Measurements from ENCODE around the gene THRB. TPM values are rescaled to one million over a fixed set of nuclear protein-coding genes. Genes with fewer than 3 reads are reported as not detected.
A peak's percentile ranks its signal among the peaks of the same experiment; 100 is the strongest.

The THRB gene
- total RNA-seq, 1 donor from 2014 or later = 32.8 TPM

DNA sequence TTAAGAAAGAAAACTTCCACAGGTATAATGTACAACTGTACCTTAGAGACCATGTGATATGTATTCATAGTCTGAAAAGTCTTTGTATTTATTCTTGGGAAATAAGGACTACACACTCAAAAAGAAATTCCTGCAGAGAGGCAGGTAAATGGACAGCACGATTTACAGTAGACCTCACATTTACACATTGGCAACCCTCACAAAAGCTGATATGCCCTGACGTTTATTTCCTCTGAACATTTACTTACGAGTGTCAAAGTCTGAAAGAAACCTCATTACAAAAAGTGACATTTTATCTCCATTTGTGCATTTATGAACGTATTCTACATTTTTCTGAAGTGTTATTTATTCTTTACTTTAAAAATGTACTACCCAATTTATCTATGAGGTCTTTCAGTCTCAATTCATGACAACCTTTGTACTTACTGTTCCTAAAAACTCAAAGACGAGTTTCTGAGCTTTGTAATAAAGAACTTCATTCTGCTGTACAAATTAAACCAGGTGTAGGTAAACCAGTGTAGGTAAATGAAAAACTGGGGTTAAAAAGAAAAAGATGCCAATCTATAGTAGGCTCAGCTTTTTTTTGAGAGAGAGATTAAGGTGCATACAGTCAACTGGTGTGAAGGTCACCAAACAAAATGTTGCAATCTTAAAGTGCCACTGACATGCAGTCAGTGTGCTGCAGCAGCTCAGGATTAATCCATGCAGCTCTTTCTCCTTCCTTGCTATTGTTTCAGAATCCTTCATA, 44.3 kb downstream of the THRB start:
- TF ChIP-seq CTCF (IDR thresholded peaks at IDR 0.05; ENCODE audit: borderline replicate concordance) = no peak
- Histone ChIP-seq H3K27ac (replicated peaks) (peak overlapping the region; percentile 55), H3K36me3 (no peaks in the 10 kb centered on the region), H3K4me1 (peaks cover 40% of the 10 kb centered on the region), H3K4me3 (peak overlapping the region; percentile 40), H3K9me3 (replicated peaks) (no peaks in the 10 kb centered on the region), H3K27me3 (ENCODE audit: low read depth) (no peaks in the 10 kb centered on the region)
- no peak for DNase-seq
- intact Hi-C loops (cut with micrococcal nuclease) = no loop called here

- Histone ChIP-seq H3K4me1 (peaks cover 46% of the 10 kb centered on the region), H3K27ac (replicated peaks) (no peak overlapping the region)
- intact Hi-C loops (cut with micrococcal nuclease) = no loop called here
Observed at GRCh38 chr3:24447836-24448235, 46.8 kb downstream of the THRB start.

DNA sequence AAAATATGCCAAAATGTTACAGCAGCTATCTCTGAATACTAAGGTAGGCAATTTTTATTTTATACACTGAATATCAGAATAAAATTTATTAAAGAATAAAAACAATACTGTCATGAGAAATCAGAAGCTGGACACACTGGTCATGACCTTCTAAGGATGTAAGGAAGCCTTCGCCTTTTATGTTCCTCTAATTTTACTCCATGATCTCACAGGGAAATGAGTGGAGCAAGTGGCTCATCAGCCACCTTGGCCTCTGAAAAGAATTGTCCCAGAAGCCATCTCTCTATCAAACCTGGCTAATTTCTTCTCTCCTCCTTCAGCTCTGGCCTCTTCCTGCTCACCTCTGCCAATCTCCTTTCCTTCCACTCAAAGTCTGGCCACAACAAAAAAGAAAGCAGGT, 48.6 kb downstream of the THRB start:
- no peak for DNase-seq
- no peak overlapping the region for H3K4me3 ChIP-seq
- intact Hi-C loops (cut with micrococcal nuclease) = no loop called here
- no peaks in the 10 kb centered on the region for H3K36me3 ChIP-seq
- TF ChIP-seq CTCF (IDR thresholded peaks at IDR 0.05; ENCODE audit: borderline replicate concordance) = no peak
- H3K4me1 ChIP-seq = peaks cover 42% of the 10 kb centered on the region
- no peaks in the 10 kb centered on the region for H3K27me3 ChIP-seq (ENCODE audit: low read depth)
- H3K9me3 ChIP-seq (replicated peaks) = no peaks in the 10 kb centered on the region
- H3K27ac ChIP-seq (replicated peaks) = peak overlapping the region; percentile 24

More at GRCh38 chr3:24447836-24448235, 46.8 kb downstream of the THRB start:
- Histone ChIP-seq H3K36me3 (no peaks in the 10 kb centered on the region), H3K9me3 (replicated peaks) (no peaks in the 10 kb centered on the region), H3K27me3 (ENCODE audit: low read depth) (no peaks in the 10 kb centered on the region), H3K4me3 (no peak overlapping the region)
- DNase-seq = no peak
- no peak for TF ChIP-seq CTCF (IDR thresholded peaks at IDR 0.05; ENCODE audit: borderline replicate concordance)

DNA sequence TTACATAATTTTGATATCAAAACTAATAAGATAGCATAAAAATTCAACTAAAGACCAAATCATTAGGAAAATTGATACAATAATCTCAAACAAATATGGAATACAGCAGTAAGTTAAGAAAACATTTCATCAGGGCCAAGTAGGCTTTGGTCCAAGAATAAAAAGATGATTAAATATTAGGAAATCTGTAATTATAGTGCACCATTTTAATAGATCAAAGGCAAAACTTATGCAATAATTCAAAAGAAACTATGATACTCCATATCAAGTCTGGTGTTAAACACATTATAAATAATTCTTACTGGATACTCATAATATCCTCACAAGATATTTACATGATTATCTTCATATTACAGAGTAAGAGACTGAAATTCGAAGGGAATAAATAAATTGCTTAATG, 51.2 kb downstream of the THRB start:
- no peak for TF ChIP-seq CTCF (IDR thresholded peaks at IDR 0.05; ENCODE audit: borderline replicate concordance)
- Histone ChIP-seq H3K4me3 (no peak overlapping the region), H3K4me1 (peaks cover 31% of the 10 kb centered on the region), H3K9me3 (replicated peaks) (no peaks in the 10 kb centered on the region), H3K27me3 (ENCODE audit: low read depth) (no peaks in the 10 kb centered on the region), H3K27ac (replicated peaks) (no peak overlapping the region), H3K36me3 (no peaks in the 10 kb centered on the region)
- no peak for DNase-seq
- intact Hi-C loops (cut with micrococcal nuclease) = no loop called here

GRCh38 chr3:24440760-24441464, 53.7 kb downstream of the THRB start:
- Histone ChIP-seq H3K4me3 (no peak overlapping the region), H3K4me1 (peaks cover 32% of the 10 kb centered on the region), H3K27me3 (ENCODE audit: low read depth) (no peaks in the 10 kb centered on the region), H3K36me3 (no peaks in the 10 kb centered on the region), H3K27ac (replicated peaks) (no peak overlapping the region), H3K9me3 (replicated peaks) (no peaks in the 10 kb centered on the region)
- intact Hi-C loops (cut with micrococcal nuclease) = no loop called here
- no peak for TF ChIP-seq CTCF (IDR thresholded peaks at IDR 0.05; ENCODE audit: borderline replicate concordance)
- DNase-seq = no peak
